Esophagus muscularis mucosa (tissue), 4 donors: ENCODE data around the gene SLC35G4.

Experiments used
- CTCF ChIP-seq, 3 experiments: fragments of 200-600 bp in 2 of 3; fragments of 450-650 bp in 1 of 3; sonication (generic) in 2 of 3; IDR thresholded peaks; one replicate each; pipeline ENCODE4 v1.5.1; 2017 to 2019; ENCODE audit warnings: antibody characterized with exemption in 3 of 3, mild to moderate bottlenecking in 2 of 3, moderate library complexity in 1 of 3
- EP300 ChIP-seq: sonication (generic); formaldehyde crosslinking; IDR thresholded peaks from one replicate; pipeline ENCODE4 v1.6.1; 2017; ENCODE audit warnings: antibody characterized with exemption
- POLR2AphosphoS5 ChIP-seq, 2 donors: sonication (generic); formaldehyde crosslinking; IDR thresholded peaks; one replicate each; pipeline ENCODE4 v1.6.1; 2017; ENCODE audit warnings: antibody characterized with exemption in 2 of 2

- TF ChIP-seq CTCF (IDR thresholded peaks at IDR 0.05) (no peak), EP300 (no peak), POLR2AphosphoS5 (IDR thresholded peaks at IDR 0.05) (no peak)
Observed at GRCh38 chr18:11655606-11655932, 46.2 kb downstream of the SLC35G4 start.
